Trophoblast cell (in vitro differentiated cells and primary cell): ENCODE measurements around the gene SELENOS.

Experiments
- DNase-seq, 2 donors: peaks; one replicate each; pipeline ENCODE4 v3.0.0-alpha.2; 2016
- H2AFZ ChIP-seq: 2 replicates; pipeline ENCODE4 v1.6.1; 2013; ENCODE audit warnings: low read length, moderate library complexity, mild to moderate bottlenecking; ENCODE audit not compliant: insufficient read depth, poor library complexity
- H2AK5ac ChIP-seq: 2 replicates; pipeline ENCODE4 v1.6.1; 2013; ENCODE audit warnings: mild to moderate bottlenecking, low read length
- H2BK120ac ChIP-seq: 2 replicates; pipeline ENCODE4 v1.6.1; 2013; ENCODE audit warnings: low read length, mild to moderate bottlenecking, moderate library complexity; ENCODE audit not compliant: insufficient read depth, poor library complexity
- H2BK12ac ChIP-seq: 2 replicates; pipeline ENCODE4 v1.6.1; 2013; ENCODE audit warnings: mild to moderate bottlenecking, low read length, moderate library complexity
- H2BK5ac ChIP-seq: 2 replicates; pipeline ENCODE4 v1.6.1; 2013; ENCODE audit warnings: low read length, low read depth, moderate library complexity, mild to moderate bottlenecking; ENCODE audit not compliant: poor library complexity
- H3K14ac ChIP-seq: 2 replicates; pipeline ENCODE4 v1.6.1; 2013; ENCODE audit warnings: mild to moderate bottlenecking, low read length
- H3K18ac ChIP-seq: 2 replicates; pipeline ENCODE4 v1.6.1; 2013; ENCODE audit warnings: mild to moderate bottlenecking, low read length
- H3K23ac ChIP-seq: 2 replicates; pipeline ENCODE4 v1.6.1; 2013; ENCODE audit warnings: low read length
- H3K27ac ChIP-seq: 2 replicates; pipeline ENCODE4 v1.5.1; 2013; ENCODE audit warnings: low read depth, mild to moderate bottlenecking, inconsistent platforms, low read length, moderate library complexity
- H3K27me3 ChIP-seq: 2 replicates; pipeline ENCODE4 v1.6.1; 2013; ENCODE audit warnings: inconsistent platforms, mild to moderate bottlenecking, low read length, moderate library complexity; ENCODE audit not compliant: insufficient read depth
- H3K36me3 ChIP-seq, 2 experiments: 1 replicate in 1 of 2; 2 replicates in 1 of 2; pipeline ENCODE4 v1.6.1; 2013; ENCODE audit warnings: low read length in 2 of 2, mild to moderate bottlenecking in 2 of 2, moderate library complexity in 1 of 2; ENCODE audit not compliant: insufficient read depth in 2 of 2, control insufficient read depth in 1 of 2
- H3K4ac ChIP-seq: 2 replicates; pipeline ENCODE4 v1.6.1; 2013; ENCODE audit warnings: low read depth, mild to moderate bottlenecking, low read length, moderate library complexity
- H3K4me1 ChIP-seq, 2 experiments: 1 replicate in 1 of 2; 2 replicates in 1 of 2; pipeline ENCODE4 v1.6.1; 2013; ENCODE audit warnings: low read length in 2 of 2, mild to moderate bottlenecking in 2 of 2, moderate library complexity in 1 of 2; ENCODE audit not compliant: insufficient read depth in 2 of 2, control insufficient read depth in 1 of 2
- H3K4me2 ChIP-seq: 2 replicates; pipeline ENCODE4 v1.6.1; 2013; ENCODE audit warnings: inconsistent platforms, mild to moderate bottlenecking, low read length, moderate library complexity
- H3K4me3 ChIP-seq: 2 replicates; pipeline ENCODE4 v1.5.1; 2013; ENCODE audit warnings: mild to moderate bottlenecking, low read depth, low read length, inconsistent platforms
- H3K79me1 ChIP-seq: one replicate; pipeline ENCODE4 v1.6.1; 2013; ENCODE audit warnings: low read length
- H3K79me2 ChIP-seq: 2 replicates; pipeline ENCODE4 v1.6.1; 2013; ENCODE audit warnings: low read length, mild to moderate bottlenecking; ENCODE audit not compliant: control insufficient read depth, insufficient read depth, poor library complexity
- H3K9ac ChIP-seq: 2 replicates; pipeline ENCODE4 v1.6.1; 2013; ENCODE audit warnings: mild to moderate bottlenecking, low read length
- H3K9me3 ChIP-seq: 2 replicates; pipeline ENCODE4 v1.6.1; 2013; ENCODE audit warnings: low read depth, mild to moderate bottlenecking, control low read depth, inconsistent platforms, low read length; ENCODE audit not compliant: insufficient read depth
- H4K12ac ChIP-seq: 2 replicates; pipeline ENCODE4 v1.6.1; 2013; ENCODE audit warnings: low read depth, mild to moderate bottlenecking, low read length, moderate library complexity
- H4K8ac ChIP-seq: 2 replicates; pipeline ENCODE4 v1.6.1; 2013; ENCODE audit warnings: low read depth, mild to moderate bottlenecking, low read length, moderate library complexity
- H4K91ac ChIP-seq: one replicate; pipeline ENCODE4 v1.6.1; 2013; ENCODE audit warnings: low read depth, mild to moderate bottlenecking, low read length, moderate library complexity
- WGBS: extraction: QIAGEN DNeasy Blood & Tissue Kit; methylation state at CpG from one replicate; pipeline ENCODE4 v1.1.7; 2013; ENCODE audit warnings: missing lambda C conversion rate; ENCODE audit not compliant: insufficient read length, insufficient coverage; ENCODE audit errors: extremely low coverage; 5-methylcytosine and 5-hydroxymethylcytosine counted together

The SELENOS gene

DNA sequence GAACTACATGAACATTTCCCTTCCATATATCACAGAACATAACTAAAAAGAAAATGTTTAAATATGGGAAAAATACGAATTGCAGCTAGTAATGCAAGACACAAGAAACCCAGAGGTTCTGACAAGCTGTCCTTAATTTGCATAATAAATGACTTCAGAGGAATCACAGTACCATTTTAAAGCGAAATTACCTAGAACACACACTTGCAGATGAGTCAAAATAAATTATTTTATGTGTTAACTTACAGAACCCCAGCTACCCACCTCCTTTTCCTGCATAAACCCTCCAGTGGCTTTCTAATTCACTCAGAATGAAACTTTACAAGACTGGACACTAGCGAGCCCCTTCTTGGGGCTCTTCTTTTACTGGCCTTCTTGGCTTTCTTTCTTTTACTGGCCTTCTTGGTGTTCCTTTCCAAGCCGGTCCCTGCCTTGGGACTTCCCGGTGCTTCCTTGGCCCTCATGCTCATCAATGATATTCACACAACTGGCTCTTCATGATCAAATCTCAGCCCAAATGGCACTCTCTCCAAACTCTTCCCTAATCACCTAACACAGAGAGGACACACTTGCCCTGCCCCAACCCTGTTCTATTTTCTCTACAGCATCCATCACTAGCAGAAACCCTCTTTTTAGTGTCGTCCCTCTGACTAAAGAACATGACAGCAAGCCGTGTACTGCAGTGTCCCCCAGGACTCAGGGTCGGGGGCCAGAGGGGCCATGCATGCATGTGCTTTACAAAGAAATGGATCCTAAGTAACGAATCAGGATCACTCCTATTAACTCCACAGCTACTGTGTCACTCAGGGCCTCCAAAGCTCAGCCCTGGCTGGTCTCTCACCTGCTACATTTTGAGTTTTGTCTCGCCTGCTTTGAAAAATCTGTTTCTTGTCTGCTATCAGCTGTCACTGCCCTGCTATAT, 30.2 kb downstream of the SELENOS start:
- no peak overlapping the region for H3K27ac ChIP-seq
- no peak for DNase-seq
- no peak overlapping the region for H3K9ac ChIP-seq
- H3K23ac ChIP-seq, result no peak overlapping the region
- H2BK120ac ChIP-seq, result no peak overlapping the region
- no peak overlapping the region for H2BK5ac ChIP-seq
- H3K4ac ChIP-seq, result peak overlapping the region; percentile 44
- H3K9me3 ChIP-seq, result peaks cover 2% of the 10 kb centered on the region
- H3K36me3 ChIP-seq, result peaks cover 3 to 5% of the 10 kb centered on the region in 2 experiments
- H3K18ac ChIP-seq, result no peak overlapping the region
- no peak overlapping the region for H4K8ac ChIP-seq
- H3K79me2 ChIP-seq, result peaks cover 10% of the 10 kb centered on the region
- no CpG with 5 or more reads among the region's 10 CpGs for WGBS
- H3K4me3 ChIP-seq, result no peak overlapping the region
- H4K12ac ChIP-seq, result no peak overlapping the region
- no peak overlapping the region for H2AFZ ChIP-seq
- H3K4me2 ChIP-seq, result no peak overlapping the region
- peaks cover 2 to 3% of the 10 kb centered on the region in 2 experiments for H3K4me1 ChIP-seq
- no peak overlapping the region for H2BK12ac ChIP-seq
- no peak overlapping the region for H2AK5ac ChIP-seq
- peaks cover 3% of the 10 kb centered on the region for H3K79me1 ChIP-seq
- no peak overlapping the region for H3K14ac ChIP-seq
- H4K91ac ChIP-seq, result no peak overlapping the region
- H3K27me3 ChIP-seq, result no peaks in the 10 kb centered on the region

GRCh38 chr15:101246391-101246790, 30.9 kb downstream of the SELENOS start:
- no CpG with 5 or more reads among the region's 6 CpGs for WGBS
- no peak overlapping the region for H3K9ac ChIP-seq
- no peak overlapping the region for H4K8ac ChIP-seq
- no peak overlapping the region for H3K4ac ChIP-seq
- no peak for DNase-seq
- H2BK12ac ChIP-seq, result no peak overlapping the region
- no peak overlapping the region for H3K4me3 ChIP-seq
- H3K4me1 ChIP-seq, result peaks cover 2 to 3% of the 10 kb centered on the region in 2 experiments
- no peak overlapping the region for H4K12ac ChIP-seq
- H3K27me3 ChIP-seq, result no peaks in the 10 kb centered on the region
- peaks cover 2% of the 10 kb centered on the region for H3K9me3 ChIP-seq
- H3K23ac ChIP-seq, result no peak overlapping the region
- H2BK5ac ChIP-seq, result no peak overlapping the region
- H2AK5ac ChIP-seq, result no peak overlapping the region
- H2AFZ ChIP-seq, result no peak overlapping the region
- H3K79me2 ChIP-seq, result peaks cover 8% of the 10 kb centered on the region
- no peak overlapping the region for H3K27ac ChIP-seq
- no peak overlapping the region for H4K91ac ChIP-seq
- no peak overlapping the region for H2BK120ac ChIP-seq
- no peak overlapping the region for H3K18ac ChIP-seq
- H3K14ac ChIP-seq, result no peak overlapping the region
- peaks cover 3 to 5% of the 10 kb centered on the region in 2 experiments for H3K36me3 ChIP-seq
- H3K79me1 ChIP-seq, result no peaks in the 10 kb centered on the region
- H3K4me2 ChIP-seq, result no peak overlapping the region

DNA sequence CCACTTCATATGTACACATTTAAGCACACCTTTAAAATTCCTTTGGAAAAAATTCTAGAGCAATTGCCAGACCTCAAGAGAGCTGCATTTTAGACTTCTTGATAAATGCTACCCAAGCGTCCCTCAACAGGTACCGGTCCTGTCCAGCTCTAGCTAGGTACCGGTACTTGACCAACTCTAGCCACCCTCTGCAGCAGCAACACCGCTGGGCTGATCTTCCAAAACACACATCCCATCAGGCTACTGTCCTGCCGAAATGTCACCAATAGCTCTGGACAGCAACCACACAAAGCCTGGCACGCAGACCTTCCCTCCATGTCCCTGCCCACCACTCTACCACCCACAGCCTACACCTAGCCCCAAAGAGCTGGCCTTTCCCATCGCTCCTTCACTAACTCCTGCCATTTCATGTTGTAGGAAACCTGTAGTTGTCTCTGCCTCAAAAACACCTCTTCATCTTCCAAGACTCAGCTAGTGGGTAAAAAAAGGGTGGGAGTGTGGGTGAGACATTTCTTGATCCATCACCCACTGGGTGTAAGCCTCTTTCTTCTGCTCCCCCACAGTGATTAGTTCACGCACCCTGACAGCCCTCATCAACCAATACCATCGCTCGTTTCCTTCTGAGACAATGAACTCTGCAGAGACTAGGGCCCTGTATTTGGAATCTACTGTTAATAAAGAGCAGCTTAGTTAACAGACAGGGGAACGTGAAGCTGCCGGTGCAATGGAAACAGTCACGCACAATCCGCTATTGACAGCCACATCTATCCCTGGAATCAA, 32.2 kb downstream of the SELENOS start:
- Histone ChIP-seq H3K9me3 (peaks cover 2% of the 10 kb centered on the region), H2BK5ac (no peak overlapping the region), H3K27ac (no peak overlapping the region), H3K79me2 (peaks cover 8% of the 10 kb centered on the region), H2BK12ac (no peak overlapping the region), H3K4me3 (no peak overlapping the region), H3K14ac (no peak overlapping the region), H2BK120ac (no peak overlapping the region), H3K36me3 (peaks cover 3 to 5% of the 10 kb centered on the region in 2 experiments), H3K4me2 (no peak overlapping the region), H4K91ac (no peak overlapping the region), H4K12ac (no peak overlapping the region), H3K4ac (peak overlapping the region; percentile 17), H2AFZ (peak overlapping the region; percentile 20), H2AK5ac (no peak overlapping the region), H3K4me1 (peaks cover 2 to 3% of the 10 kb centered on the region in 2 experiments), H3K18ac (no peak overlapping the region), H4K8ac (no peak overlapping the region), H3K27me3 (no peaks in the 10 kb centered on the region), H3K9ac (no peak overlapping the region), H3K79me1 (no peaks in the 10 kb centered on the region), H3K23ac (no peak overlapping the region)
- DNase-seq, result no peak
- no CpG with 5 or more reads among the region's 14 CpGs for WGBS

GRCh38 chr15:101244036-101244781, 33.1 kb downstream of the SELENOS start:
- Histone ChIP-seq H3K23ac (no peak overlapping the region), H2BK5ac (no peak overlapping the region), H3K4me1 (peaks cover 2 to 3% of the 10 kb centered on the region in 2 experiments), H4K8ac (no peak overlapping the region), H3K9me3 (no peaks in the 10 kb centered on the region), H2BK120ac (no peak overlapping the region), H3K14ac (no peak overlapping the region), H2BK12ac (no peak overlapping the region), H3K4me3 (no peak overlapping the region), H3K4me2 (no peak overlapping the region), H4K12ac (no peak overlapping the region), H4K91ac (no peak overlapping the region), H3K18ac (no peak overlapping the region), H3K79me2 (peaks cover 9% of the 10 kb centered on the region), H3K27me3 (no peaks in the 10 kb centered on the region), H3K27ac (no peak overlapping the region), H2AK5ac (no peak overlapping the region), H3K36me3 (peaks cover 3 to 5% of the 10 kb centered on the region in 2 experiments), H3K9ac (no peak overlapping the region), H3K4ac (peak overlapping the region; percentile 24), H3K79me1 (no peaks in the 10 kb centered on the region), H2AFZ (no peak overlapping the region)
- no CpG with 5 or more reads among the region's 7 CpGs for WGBS
- DNase-seq, result no peak
